A549 (cell line): ENCODE measurements around the gene NUMA1.

ENCODE experiments used
- CBX2 ChIP-seq: fragments of 200-600 bp; sonication (generic); IDR thresholded peaks from 2 replicates; pipeline ENCODE4 v1.6.1; 2016; ENCODE audit warnings: low read depth, mild to moderate bottlenecking, borderline replicate concordance
- CEBPB ChIP-seq, 2 experiments: fragments of >200 bp in 1 of 2; sonication (Bioruptor Twin) in 1 of 2; formaldehyde crosslinking in 1 of 2; IDR thresholded peaks; 2 replicates each; pipeline ENCODE4 v1.6.1; 2012 to 2016
- CHD2 ChIP-seq: fragments of 150-350 bp; IDR thresholded peaks from 2 replicates; pipeline ENCODE4 v1.6.1; 2014; ENCODE audit warnings: low read length; ENCODE audit not compliant: partially characterized antibody
- EP300 ChIP-seq, 2 experiments: fragments of >200 bp; sonication (Bioruptor Twin); formaldehyde crosslinking; IDR thresholded peaks; 2 replicates in 1 of 2; 3 replicates in 1 of 2; pipeline ENCODE4 v1.6.1; 2016 to 2017
- MAX ChIP-seq: IDR thresholded peaks from 2 replicates; pipeline ENCODE4 v1.6.1; 2012
- NFE2L2 ChIP-seq: fragments of 150-350 bp; conservative IDR thresholded peaks from 2 replicates; pipeline ENCODE4 v1.6.1; 2014; ENCODE audit warnings: low read length
- POLR2A ChIP-seq: IDR thresholded peaks from 2 replicates; pipeline ENCODE4 v1.6.1; 2012; ENCODE audit warnings: mild to moderate bottlenecking, low read length
- RAD21 ChIP-seq, 2 experiments: fragments of >200 bp in 1 of 2; sonication (Bioruptor Twin) in 1 of 2; formaldehyde crosslinking in 1 of 2; IDR thresholded peaks in 1 of 2; conservative IDR thresholded peaks in 1 of 2; 2 replicates in 1 of 2; 3 replicates in 1 of 2; pipeline ENCODE4 v1.6.1; 2012 to 2018; ENCODE audit warnings: inconsistent platforms in 1 of 2
- REST ChIP-seq: fragments of 200-600 bp; sonication (generic); IDR thresholded peaks from 2 replicates; pipeline ENCODE4 v1.6.1; 2016; ENCODE audit warnings: antibody characterized with exemption, mild to moderate bottlenecking, moderate library complexity
- ZFP36 ChIP-seq: fragments of 450-650 bp; IDR thresholded peaks from 2 replicates; pipeline ENCODE4 v1.6.1; 2014; ENCODE audit warnings: borderline replicate concordance; ENCODE audit not compliant: partially characterized antibody
- TF ChIP-seq, protein P1 (sequence below): fragments of >200 bp; sonication (Bioruptor Twin); formaldehyde crosslinking; IDR thresholded peaks from 3 replicates; pipeline ENCODE4 v1.5.1; 2016

- TF ChIP-seq RAD21 (conservative IDR thresholded peaks at IDR 0.05 in 1 of 2, IDR thresholded peaks at IDR 0.05 in 1 of 2) (no peak), CBX2 (no peak), NFE2L2 (no peak), CEBPB (IDR thresholded peaks at IDR 0.05) (no peak), EP300 (IDR thresholded peaks at IDR 0.05) (no peak), POLR2A (no peak), REST (no peak), CHD2 (no peak), MAX (no peak), ZFP36 (no peak)
- TF ChIP-seq, protein P1, sequence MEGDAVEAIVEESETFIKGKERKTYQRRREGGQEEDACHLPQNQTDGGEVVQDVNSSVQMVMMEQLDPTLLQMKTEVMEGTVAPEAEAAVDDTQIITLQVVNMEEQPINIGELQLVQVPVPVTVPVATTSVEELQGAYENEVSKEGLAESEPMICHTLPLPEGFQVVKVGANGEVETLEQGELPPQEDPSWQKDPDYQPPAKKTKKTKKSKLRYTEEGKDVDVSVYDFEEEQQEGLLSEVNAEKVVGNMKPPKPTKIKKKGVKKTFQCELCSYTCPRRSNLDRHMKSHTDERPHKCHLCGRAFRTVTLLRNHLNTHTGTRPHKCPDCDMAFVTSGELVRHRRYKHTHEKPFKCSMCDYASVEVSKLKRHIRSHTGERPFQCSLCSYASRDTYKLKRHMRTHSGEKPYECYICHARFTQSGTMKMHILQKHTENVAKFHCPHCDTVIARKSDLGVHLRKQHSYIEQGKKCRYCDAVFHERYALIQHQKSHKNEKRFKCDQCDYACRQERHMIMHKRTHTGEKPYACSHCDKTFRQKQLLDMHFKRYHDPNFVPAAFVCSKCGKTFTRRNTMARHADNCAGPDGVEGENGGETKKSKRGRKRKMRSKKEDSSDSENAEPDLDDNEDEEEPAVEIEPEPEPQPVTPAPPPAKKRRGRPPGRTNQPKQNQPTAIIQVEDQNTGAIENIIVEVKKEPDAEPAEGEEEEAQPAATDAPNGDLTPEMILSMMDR, result no peak
Observed at GRCh38 chr11:72119198-72119597, 38.9 kb upstream of the NUMA1 start.
